K562 (cell line): ENCODE data around the gene NTRK3. TPM values are rescaled to one million over a fixed set of nuclear protein-coding genes. Genes with fewer than 3 reads are reported as not detected.

Experiments used
- ATAC-seq: fragments of 200-7000 bp; cut with Tn5 transposase; 3 replicates; pipeline ENCODE4 v1.9.1; 2020; ENCODE audit warnings: moderate library complexity
- BruUV-seq: library from RNA; stranded (reverse); fragments of 400-500 nt; replicated peaks from 2 replicates; lab custom pipeline; 2021; lab: Mats Ljungman, UMichigan
- CTCF ChIA-PET: fragments of 300-600 bp; formaldehyde crosslinking; extraction: SDS; loops from one replicate; lab custom pipeline; 2021; ENCODE audit warnings: low intra/inter-chr PET ratio; lab: Yijun Ruan, JAX
- POLR2A ChIA-PET: fragments of 300-600, 350-650 bp; sonication (Branson Sonifier 250); formaldehyde crosslinking; extraction: SDS; loops from one replicate; lab custom pipeline; 2021; ENCODE audit warnings: antibody characterized with exemption, inconsistent platforms; lab: Yijun Ruan, JAX
- DNase-seq, 4 experiments: peaks; one replicate each; pipeline versions ENCODE4 v3.0.0 to v3.0.0-alpha.2; 2011 to 2018; ENCODE audit warnings: low spot score in 3 of 4, mixed read lengths in 3 of 4; ENCODE audit errors: extremely low read depth in 1 of 4
- FAIRE-seq: peaks from 2 replicates; lab custom pipeline; 2011; peaks lifted over from hg19 to GRCh38; lab: Jason Lieb, UNC
- H2AFZ ChIP-seq: 2 replicates; pipeline ENCODE4 v1.6.0; 2011; ENCODE audit warnings: low read depth, low read length, control low read depth, inconsistent platforms
- H3K27ac ChIP-seq: fragments of 200-600 bp; 3 replicates; pipeline ENCODE4 v1.8.0; 2011; ENCODE audit warnings: low read depth, mild to moderate bottlenecking, control low read depth, inconsistent platforms, low read length, moderate library complexity, mixed read lengths; ENCODE audit errors: extremely low read depth
- H3K27me3 ChIP-seq, 2 experiments: fragments of 300-600 bp in 1 of 2; 2 replicates in 1 of 2; 3 replicates in 1 of 2; pipeline versions ENCODE4 v1.6.0 to v1.8.0; 2011; ENCODE audit warnings: inconsistent platforms in 2 of 2, low read length in 2 of 2, mild to moderate bottlenecking in 1 of 2, mixed read lengths in 1 of 2, moderate library complexity in 1 of 2; ENCODE audit not compliant: control insufficient read depth in 2 of 2, insufficient read depth in 2 of 2
- H3K36me3 ChIP-seq: fragments of 300-600 bp; 3 replicates; pipeline ENCODE4 v1.8.0; 2011; ENCODE audit warnings: mild to moderate bottlenecking, low read length, inconsistent platforms; ENCODE audit not compliant: control insufficient read depth, insufficient read depth
- H3K4me1 ChIP-seq, 2 experiments: fragments of 200-600 bp in 1 of 2; replicated peaks in 1 of 2; 2 replicates in 1 of 2; 3 replicates in 1 of 2; pipeline versions ENCODE4 v1.5.1 to v1.8.0; 2011; ENCODE audit warnings: inconsistent platforms in 2 of 2, low read length in 2 of 2, mild to moderate bottlenecking in 1 of 2, mixed read lengths in 1 of 2, moderate library complexity in 1 of 2; ENCODE audit not compliant: control insufficient read depth in 2 of 2, insufficient read depth in 2 of 2
- H3K4me2 ChIP-seq: 2 replicates; pipeline ENCODE4 v1.6.1; 2011; ENCODE audit warnings: low read length, control low read depth, inconsistent platforms, mixed read lengths; ENCODE audit not compliant: insufficient read depth
- H3K4me3 ChIP-seq: fragments of 200-600 bp; sonication (generic), shearing (Covaris generic); 2 replicates; pipeline ENCODE4 v1.5.1; 2016; ENCODE audit warnings: control low read depth, inconsistent platforms
- H3K79me2 ChIP-seq: fragments of 200-600 bp; 3 replicates; pipeline ENCODE4 v1.8.0; 2011; ENCODE audit warnings: low read length, inconsistent platforms; ENCODE audit not compliant: control insufficient read depth, insufficient read depth
- H3K9ac ChIP-seq, 2 experiments: 2 replicates each; pipeline versions ENCODE4 v1.6.0 to v1.6.1; 2011; ENCODE audit warnings: low read depth in 2 of 2, low read length in 2 of 2, control low read depth in 1 of 2, inconsistent platforms in 1 of 2, mild to moderate bottlenecking in 1 of 2, mixed read lengths in 1 of 2; ENCODE audit not compliant: insufficient read depth in 1 of 2
- H3K9me1 ChIP-seq: one replicate; pipeline ENCODE4 v1.6.0; 2011; ENCODE audit warnings: inconsistent platforms, mild to moderate bottlenecking, low read length, moderate library complexity; ENCODE audit not compliant: control insufficient read depth, insufficient read depth
- H3K9me3 ChIP-seq: replicated peaks from 2 replicates; pipeline ENCODE4 v1.5.1; 2011; ENCODE audit warnings: low read depth, low read length, inconsistent platforms; ENCODE audit not compliant: control insufficient read depth, insufficient read depth
- H4K20me1 ChIP-seq: replicated peaks from 2 replicates; pipeline ENCODE4 v1.6.1; 2011; ENCODE audit warnings: low read length, inconsistent platforms, mixed read lengths; ENCODE audit not compliant: control insufficient read depth, insufficient read depth
- ELF4 ChIP-seq: fragments of 450-650 bp; formaldehyde crosslinking; IDR thresholded peaks from 2 replicates; pipeline ENCODE4 v1.4.0; 2022; ENCODE audit warnings: missing genetic modification characterization
- MLX ChIP-seq, 2 experiments: fragments of 450-650 bp in 1 of 2; sonication (generic) in 1 of 2; formaldehyde crosslinking; conservative IDR thresholded peaks; 2 replicates each; pipeline versions ENCODE4 v1.4.0 to v1.8.1; 2020 to 2022; ENCODE audit warnings: mild to moderate bottlenecking in 1 of 2, missing genetic modification reagents in 1 of 2
- NEUROD1 ChIP-seq: fragments of 150-350 bp; IDR thresholded peaks from 2 replicates; pipeline ENCODE4 v1.6.1; 2014; ENCODE audit warnings: borderline replicate concordance, low read length, low read depth; ENCODE audit not compliant: partially characterized antibody
- NONO ChIP-seq, 2 experiments: fragments of 200-400 bp in 1 of 2; fragments of 450-650 bp in 1 of 2; formaldehyde crosslinking in 1 of 2; IDR thresholded peaks; 2 replicates each; pipeline ENCODE4 v1.6.1; 2017; ENCODE audit warnings: low read depth in 2 of 2, mild to moderate bottlenecking in 2 of 2, moderate library complexity in 2 of 2, low read length in 1 of 2
- PYGO2 ChIP-seq: fragments of 450-650 bp; IDR thresholded peaks from 2 replicates; pipeline ENCODE4 v1.6.1; 2016; ENCODE audit warnings: mild to moderate bottlenecking, missing genetic modification characterization, moderate library complexity, missing compliant biosample characterization
- RFX7 ChIP-seq: fragments of 250-450 bp; sonication (Bioruptor Pico); IDR thresholded peaks from 2 replicates; pipeline ENCODE4 v1.5.1; 2021; ENCODE audit warnings: mild to moderate bottlenecking
- SLC30A9 ChIP-seq: fragments of 250-450 bp; sonication (Bioruptor Pico); IDR thresholded peaks from 2 replicates; pipeline ENCODE4 v1.8.0; 2022; ENCODE audit warnings: mild to moderate bottlenecking, moderate library complexity
- TAF15 ChIP-seq: fragments of 200-400 bp; formaldehyde crosslinking; IDR thresholded peaks from 2 replicates; pipeline ENCODE4 v1.6.1; 2017; ENCODE audit warnings: mild to moderate bottlenecking, low read depth, low read length, moderate library complexity
- ZKSCAN3 ChIP-seq: fragments of 250-450 bp; sonication (Bioruptor Pico); IDR thresholded peaks from 2 replicates; pipeline ENCODE4 v1.4.0; 2020
- ZNF395 ChIP-seq: fragments of 200-800 bp; sonication (Bioruptor generic); IDR thresholded peaks from 2 replicates; pipeline ENCODE4 v1.6.1; 2017; ENCODE audit warnings: missing genetic modification characterization, missing compliant biosample characterization
- ZNF57 ChIP-seq: fragments of 450-650 bp; formaldehyde crosslinking; IDR thresholded peaks from 2 replicates; pipeline ENCODE4 v1.4.0; 2020; ENCODE audit warnings: mild to moderate bottlenecking, moderate library complexity
- WGBS: fragments of 100-300 bp; shearing (Covaris generic); methylation state at CpG from one replicate; pipeline ENCODE4 v1.1.6; 2016; ENCODE audit warnings: low coverage, mixed read lengths; ENCODE audit not compliant: insufficient coverage; ENCODE audit errors: missing lambda C conversion rate; 5-methylcytosine and 5-hydroxymethylcytosine counted together
- in situ Hi-C: fragments of 300-500 bp; cut with MboI; formaldehyde crosslinking; loops from 4 replicates; pipeline ENCODE4 v1.15.0; 2018; ENCODE audit warnings: inconsistent platforms, mixed read lengths
- intact Hi-C: fragments of 100-400 bp; cut with micrococcal nuclease; formaldehyde crosslinking; loops from 2 replicates; pipeline ENCODE4 v1.14.2; 2022
- polyA plus RNA-seq, 8 experiments: library from polyadenylated mRNA; depleted of rRNA in 4 of 8; stranded (reverse) in 5 of 8; unstranded in 3 of 8; fragments of >200 nt; fragmentation: Nextera tagmentation in 2 of 8; fragmentation: Illumina TruSeq in 1 of 8; extraction: Ambion mirVana in 2 of 8; extraction: Trizol in 1 of 8; gene quantifications; 2 replicates each; pipeline versions ENCODE4 v1.2.1 to v1.2.3, GENCODE V29; 2011 to 2014; ENCODE audit warnings: inconsistent platforms in 1 of 8, missing spikeins in 1 of 8
- total RNA-seq, 7 experiments: library from RNA; depleted of rRNA in 6 of 7; stranded (reverse); fragments of >200 nt in 6 of 7; fragmentation: Illumina TruSeq in 2 of 7; extraction: Trizol in 2 of 7; gene quantifications; 2 replicates each; pipeline versions ENCODE4 v1.2.1 to v1.2.3, GENCODE V29; 2011 to 2021; ENCODE audit warnings: low replicate concordance in 1 of 7

NTRK3 gene
- total and polyA plus RNA-seq, 9 of the 15 experiments (the other 6 are each of a cell fraction or from before 2014, with no cell fraction given) = 0.11 to 0.13 TPM; not detected in 7

DNA sequence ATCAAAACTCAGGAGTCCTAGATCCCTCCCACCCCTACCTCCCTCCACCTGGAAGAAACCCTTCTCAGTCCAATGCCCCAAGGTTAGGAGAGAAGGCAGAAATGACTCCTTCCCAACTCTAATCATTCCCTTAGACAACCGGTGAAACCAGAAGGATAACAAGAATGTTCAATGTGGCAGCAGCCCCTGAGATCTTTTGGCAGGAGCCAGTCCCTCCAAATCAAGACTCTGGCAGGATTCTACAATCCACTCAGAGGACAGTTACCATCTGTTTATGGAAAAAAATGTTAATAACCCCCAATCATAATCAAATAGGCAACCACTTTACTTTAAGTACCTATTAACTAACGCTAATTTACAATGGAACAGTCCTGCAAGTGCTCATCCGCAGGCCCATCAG, 136.5 kb downstream of the NTRK3 start:
- no peak for DNase-seq
- ATAC-seq = no peak
- no TSS peak for BruUV-seq
- TF ChIP-seq ELF4 (CRISPR knock-in tag) (no peak), ZKSCAN3 (CRISPR knock-in tag) (no peak), NONO (IDR thresholded peaks at IDR 0.05; ENCODE audit: low read depth in 2 of 2, low read length in 1 of 2) (no peak), ZNF57 (CRISPR knock-in tag) (no peak), ZNF395 (CRISPR knock-in tag) (no peak), MLX (CRISPR knock-in tag; conservative IDR thresholded peaks at IDR 0.05) (no peak), RFX7 (CRISPR knock-in tag) (no peak), SLC30A9 (no peak), NEUROD1 (no peak), PYGO2 (no peak), TAF15 (no peak)
- Histone ChIP-seq H3K9ac (no peak overlapping the region), H3K79me2 (no peaks in the 10 kb centered on the region), H3K9me3 (no peaks in the 10 kb centered on the region), H3K36me3 (no peaks in the 10 kb centered on the region), H3K4me1 (no peaks in the 10 kb centered on the region), H4K20me1 (no peaks in the 10 kb centered on the region), H3K4me3 (no peak overlapping the region), H3K9me1 (no peaks in the 10 kb centered on the region), H3K27ac (no peak overlapping the region), H3K27me3 (peaks cover 0 to 14% of the 10 kb centered on the region in 2 experiments; a peak in 3 of 5 replicates), H3K4me2 (no peak overlapping the region), H2AFZ (no peak overlapping the region)
- POLR2A ChIA-PET = no interaction called here
- CTCF ChIA-PET = no interaction called here
- FAIRE-seq = no peak
- WGBS = 4% methylated on average over 3 of the region's 3 CpGs
- in situ Hi-C loops = no loop called here
- intact Hi-C loops = no loop called here
